DLD1 (cell line): ENCODE measurements around the gene FEM1B.

Experiments
- in situ Hi-C: cut with HindIII; loops from 2 replicates; pipeline ENCODE4 v1.10.0; 2017; ENCODE audit warnings: low sequenced_read_pairs

Gene FEM1B

GRCh38 chr15:68344600-68344999 lies 67.1 kb downstream of the FEM1B start:
- in situ Hi-C loops: no loop called here
